ENCODE measurements around the gene GAL. TPM values are rescaled to one million over a fixed set of nuclear protein-coding genes. Genes with fewer than 3 reads are reported as not detected.

The GAL gene
- total and polyA plus RNA-seq, 7 donors, result 0.38 to 5.6 TPM; not detected in 5

- no peak for DNase-seq
- Histone ChIP-seq H3K27ac (no peak overlapping the region), H3K36me3 (ENCODE audit: insufficient read depth in 1 of 2, low read depth in 1 of 2) (no peaks in the 10 kb centered on the region), H3K9me3 (no peaks in the 10 kb centered on the region), H3K4me3 (no peak overlapping the region), H3K27me3 (ENCODE audit: insufficient read depth in 3 of 3, low read length in 2 of 3) (peaks cover 0 to 67% (median 19%) of the 10 kb centered on the region in 3 donors), H3K4me1 (peaks cover 5% of the 10 kb centered on the region)
- intact Hi-C loops (cut with DNase I), result no loop called here
- no peak for ATAC-seq
- no peak for TF ChIP-seq CTCF (IDR thresholded peaks at IDR 0.05)
- 88 to 96% (median 93%) methylated on average over 12 of the region's 12 CpGs for WGBS, 3 donors
Measured at GRCh38 chr11:68686486-68686885, 2.1 kb downstream of the GAL start.

- H3K27ac ChIP-seq, result no peak overlapping the region
- H3K27me3 ChIP-seq (ENCODE audit: insufficient read depth in 3 of 3, low read length in 2 of 3), result peaks cover 0 to 64% (median 21%) of the 10 kb centered on the region in 3 donors
- intact Hi-C loops (cut with DNase I), result no loop called here
- no peaks in the 10 kb centered on the region for H3K9me3 ChIP-seq
- no peak overlapping the region for H3K4me3 ChIP-seq
- no peak for TF ChIP-seq CTCF (IDR thresholded peaks at IDR 0.05)
- ATAC-seq, result no peak
- DNase-seq, result no peak
- H3K4me1 ChIP-seq, result peaks cover 5% of the 10 kb centered on the region
- 46 to 56% (median 54%) methylated on average over 9 of the region's 9 CpGs for WGBS, 3 donors
- H3K36me3 ChIP-seq (ENCODE audit: insufficient read depth in 1 of 2, low read depth in 1 of 2), result no peaks in the 10 kb centered on the region
Measured at GRCh38 chr11:68687311-68687710, 3.0 kb downstream of the GAL start.

GRCh38 chr11:68687986-68688385 is 3.6 kb downstream of the GAL start:
- Histone ChIP-seq H3K27me3 (ENCODE audit: insufficient read depth in 3 of 3, low read length in 2 of 3) (peaks cover 0 to 58% (median 21%) of the 10 kb centered on the region in 3 donors), H3K4me3 (no peak overlapping the region), H3K36me3 (ENCODE audit: insufficient read depth in 1 of 2, low read depth in 1 of 2) (no peaks in the 10 kb centered on the region), H3K27ac (no peak overlapping the region), H3K4me1 (peaks cover 5% of the 10 kb centered on the region), H3K9me3 (no peaks in the 10 kb centered on the region)
- ATAC-seq, result no peak
- no peak for DNase-seq
- 72 to 77% (median 75%) methylated on average over 14 of the region's 14 CpGs for WGBS, 3 donors
- no peak for TF ChIP-seq CTCF (IDR thresholded peaks at IDR 0.05)
- intact Hi-C loops (cut with DNase I), result no loop called here

GRCh38 chr11:68688881-68689280 is 4.5 kb downstream of the GAL start:
- no peak for TF ChIP-seq CTCF (IDR thresholded peaks at IDR 0.05)
- no peak overlapping the region for H3K4me3 ChIP-seq
- H3K36me3 ChIP-seq (ENCODE audit: insufficient read depth in 1 of 2, low read depth in 1 of 2), result no peaks in the 10 kb centered on the region
- no peak overlapping the region for H3K27ac ChIP-seq
- H3K27me3 ChIP-seq (ENCODE audit: insufficient read depth in 3 of 3, low read length in 2 of 3), result peaks cover 0 to 54% (median 20%) of the 10 kb centered on the region in 3 donors
- peaks cover 5% of the 10 kb centered on the region for H3K4me1 ChIP-seq
- DNase-seq, result no peak
- H3K9me3 ChIP-seq, result no peaks in the 10 kb centered on the region
- ATAC-seq, result no peak
- WGBS, 3 donors, result 80 to 84% (median 81%) methylated on average over 12 of the region's 12 CpGs
- intact Hi-C loops (cut with DNase I), result no loop called here

Data from psoas muscle (tissue), 8 donors.